Skin of body (tissue), 2 donors: ENCODE data around the gene SELENOV. TPM values are rescaled to one million over a fixed set of nuclear protein-coding genes. Genes with fewer than 3 reads are reported as not detected.

Experiments
- DNase-seq: peaks from one replicate; lab custom pipeline; 2025; lab: John Stamatoyannopoulos, UW
- total RNA-seq: library from RNA; depleted of rRNA; stranded (reverse); fragments of >200 nt; gene quantifications from one replicate; pipeline ENCODE4 v1.2.3, GENCODE V29; 2014

Gene SELENOV
- total RNA-seq, 1 donor from 2014 or later = not detected

- DNase-seq = no peak
These were observed 22.2 kb upstream of the SELENOV start for GRCh38 chr19:39492788-39493187.

- DNase-seq = no peak
These were observed 20.3 kb upstream of the SELENOV start for GRCh38 chr19:39494661-39495060.

- no peak for DNase-seq
These were observed 18.9 kb upstream of the SELENOV start for GRCh38 chr19:39496063-39496462.

- no peak for DNase-seq
These were observed 17.3 kb upstream of the SELENOV start for GRCh38 chr19:39497701-39497995.

GRCh38 chr19:39497996-39498797 lies 16.7 kb upstream of the SELENOV start:
- no peak for DNase-seq

GRCh38 chr19:39498798-39499642 lies 15.9 kb upstream of the SELENOV start, which contains the start of gene DLL3:
Gene DLL3 (plus strand): TSS chr19:39498947. CDS start chr19:39498975, 28 bp downstream.
- DNase-seq = no peak

GRCh38 chr19:39499932-39500331 lies 15.0 kb upstream of the SELENOV start:
- DNase-seq = no peak

GRCh38 chr19:39500543-39500942 lies 14.4 kb upstream of the SELENOV start:
- DNase-seq = no peak

- DNase-seq = no peak
These were observed 13.6 kb upstream of the SELENOV start for GRCh38 chr19:39501340-39501739.

GRCh38 chr19:39502640-39503417 lies 12.1 kb upstream of the SELENOV start:
- DNase-seq = no peak

GRCh38 chr19:39506598-39506943 lies 8.4 kb upstream of the SELENOV start:
- no peak for DNase-seq

- DNase-seq = no peak
These were observed 7.8 kb upstream of the SELENOV start for GRCh38 chr19:39506944-39507714.

- no peak for DNase-seq
These were observed 7.1 kb upstream of the SELENOV start for GRCh38 chr19:39507715-39508364.

- DNase-seq = no peak
These were observed 6.3 kb upstream of the SELENOV start for GRCh38 chr19:39508629-39509028.

- no peak for DNase-seq
These were observed 5.7 kb upstream of the SELENOV start for GRCh38 chr19:39509233-39509632.

- no peak for DNase-seq
These were observed 2.0 kb upstream of the SELENOV start for GRCh38 chr19:39512988-39513387.

GRCh38 chr19:39515551-39516191 lies 732 bp downstream of the SELENOV start:
- no peak for DNase-seq

- no peak for DNase-seq
These were observed 1.3 kb downstream of the SELENOV start for GRCh38 chr19:39516270-39516669.

GRCh38 chr19:39517432-39517831 lies 2.5 kb downstream of the SELENOV start:
- DNase-seq = no peak

- DNase-seq = no peak
These were observed 3.5 kb downstream of the SELENOV start for GRCh38 chr19:39518458-39518857.
